K562 (cell line): ENCODE results near the gene AGAP3. TPM values are rescaled to one million over a fixed set of nuclear protein-coding genes. Genes with fewer than 3 reads are reported as not detected.

Experiments
- ATAC-seq: fragments of 200-7000 bp; cut with Tn5 transposase; 3 replicates; pipeline ENCODE4 v1.9.1; 2020; ENCODE audit warnings: moderate library complexity
- BruUV-seq: library from RNA; stranded (reverse); fragments of 400-500 nt; replicated peaks from 2 replicates; lab custom pipeline; 2021; lab: Mats Ljungman, UMichigan
- CTCF ChIA-PET: fragments of 300-600 bp; formaldehyde crosslinking; extraction: SDS; loops from one replicate; lab custom pipeline; 2021; ENCODE audit warnings: low intra/inter-chr PET ratio; lab: Yijun Ruan, JAX
- POLR2A ChIA-PET: fragments of 300-600, 350-650 bp; sonication (Branson Sonifier 250); formaldehyde crosslinking; extraction: SDS; loops from one replicate; lab custom pipeline; 2021; ENCODE audit warnings: antibody characterized with exemption, inconsistent platforms; lab: Yijun Ruan, JAX
- DNase-seq, 4 experiments: peaks; one replicate each; pipeline versions ENCODE4 v3.0.0 to v3.0.0-alpha.2; 2011 to 2018; ENCODE audit warnings: low spot score in 3 of 4, mixed read lengths in 3 of 4; ENCODE audit errors: extremely low read depth in 1 of 4
- FAIRE-seq: peaks from 2 replicates; lab custom pipeline; 2011; peaks lifted over from hg19 to GRCh38; lab: Jason Lieb, UNC
- H2AFZ ChIP-seq: 2 replicates; pipeline ENCODE4 v1.6.0; 2011; ENCODE audit warnings: low read depth, low read length, control low read depth, inconsistent platforms
- H3K27ac ChIP-seq: fragments of 200-600 bp; 3 replicates; pipeline ENCODE4 v1.8.0; 2011; ENCODE audit warnings: low read depth, mild to moderate bottlenecking, control low read depth, inconsistent platforms, low read length, moderate library complexity, mixed read lengths; ENCODE audit errors: extremely low read depth
- H3K27me3 ChIP-seq, 2 experiments: fragments of 300-600 bp in 1 of 2; 2 replicates in 1 of 2; 3 replicates in 1 of 2; pipeline versions ENCODE4 v1.6.0 to v1.8.0; 2011; ENCODE audit warnings: inconsistent platforms in 2 of 2, low read length in 2 of 2, mild to moderate bottlenecking in 1 of 2, mixed read lengths in 1 of 2, moderate library complexity in 1 of 2; ENCODE audit not compliant: control insufficient read depth in 2 of 2, insufficient read depth in 2 of 2
- H3K36me3 ChIP-seq: fragments of 300-600 bp; 3 replicates; pipeline ENCODE4 v1.8.0; 2011; ENCODE audit warnings: mild to moderate bottlenecking, low read length, inconsistent platforms; ENCODE audit not compliant: control insufficient read depth, insufficient read depth
- H3K4me1 ChIP-seq, 2 experiments: fragments of 200-600 bp in 1 of 2; replicated peaks in 1 of 2; 2 replicates in 1 of 2; 3 replicates in 1 of 2; pipeline versions ENCODE4 v1.5.1 to v1.8.0; 2011; ENCODE audit warnings: inconsistent platforms in 2 of 2, low read length in 2 of 2, mild to moderate bottlenecking in 1 of 2, mixed read lengths in 1 of 2, moderate library complexity in 1 of 2; ENCODE audit not compliant: control insufficient read depth in 2 of 2, insufficient read depth in 2 of 2
- H3K4me2 ChIP-seq: 2 replicates; pipeline ENCODE4 v1.6.1; 2011; ENCODE audit warnings: low read length, control low read depth, inconsistent platforms, mixed read lengths; ENCODE audit not compliant: insufficient read depth
- H3K4me3 ChIP-seq: fragments of 200-600 bp; sonication (generic), shearing (Covaris generic); 2 replicates; pipeline ENCODE4 v1.5.1; 2016; ENCODE audit warnings: control low read depth, inconsistent platforms
- H3K79me2 ChIP-seq: fragments of 200-600 bp; 3 replicates; pipeline ENCODE4 v1.8.0; 2011; ENCODE audit warnings: low read length, inconsistent platforms; ENCODE audit not compliant: control insufficient read depth, insufficient read depth
- H3K9ac ChIP-seq, 2 experiments: 2 replicates each; pipeline versions ENCODE4 v1.6.0 to v1.6.1; 2011; ENCODE audit warnings: low read depth in 2 of 2, low read length in 2 of 2, control low read depth in 1 of 2, inconsistent platforms in 1 of 2, mild to moderate bottlenecking in 1 of 2, mixed read lengths in 1 of 2; ENCODE audit not compliant: insufficient read depth in 1 of 2
- H3K9me1 ChIP-seq: one replicate; pipeline ENCODE4 v1.6.0; 2011; ENCODE audit warnings: inconsistent platforms, mild to moderate bottlenecking, low read length, moderate library complexity; ENCODE audit not compliant: control insufficient read depth, insufficient read depth
- H3K9me3 ChIP-seq: replicated peaks from 2 replicates; pipeline ENCODE4 v1.5.1; 2011; ENCODE audit warnings: low read depth, low read length, inconsistent platforms; ENCODE audit not compliant: control insufficient read depth, insufficient read depth
- H4K20me1 ChIP-seq: replicated peaks from 2 replicates; pipeline ENCODE4 v1.6.1; 2011; ENCODE audit warnings: low read length, inconsistent platforms, mixed read lengths; ENCODE audit not compliant: control insufficient read depth, insufficient read depth
- CREB3 ChIP-seq: fragments of 450-650 bp; conservative IDR thresholded peaks from 2 replicates; pipeline ENCODE4 v1.6.1; 2016; ENCODE audit warnings: missing genetic modification characterization, low read depth, mild to moderate bottlenecking, missing compliant biosample characterization, moderate library complexity
- HOMEZ ChIP-seq: fragments of 250-450 bp; sonication (Bioruptor Pico); IDR thresholded peaks from 2 replicates; pipeline ENCODE4 v1.4.0; 2020; ENCODE audit warnings: mild to moderate bottlenecking, moderate library complexity
- MAZ ChIP-seq, 2 experiments: fragments of 450-650 bp in 1 of 2; sonication (generic) in 1 of 2; formaldehyde crosslinking; IDR thresholded peaks in 1 of 2; conservative IDR thresholded peaks in 1 of 2; 2 replicates each; pipeline versions ENCODE4 v1.4.0 to v1.5.0; 2020; ENCODE audit warnings: mild to moderate bottlenecking in 1 of 2, missing genetic modification reagents in 1 of 2
- MCM7 ChIP-seq, 2 experiments: fragments of 450-650 bp; IDR thresholded peaks; 2 replicates each; pipeline ENCODE4 v1.6.1; 2016 to 2018
- NCOR1 ChIP-seq: fragments of 450-650 bp; IDR thresholded peaks from 2 replicates; pipeline ENCODE4 v1.6.1; 2016; ENCODE audit warnings: mild to moderate bottlenecking, moderate library complexity
- NR2C1 ChIP-seq, 2 experiments: fragments of 450-650 bp; IDR thresholded peaks; 2 replicates each; pipeline ENCODE4 v1.6.1; 2017; ENCODE audit warnings: mild to moderate bottlenecking in 2 of 2, antibody characterized with exemption in 1 of 2, inconsistent platforms in 1 of 2, missing compliant biosample characterization in 1 of 2, missing genetic modification characterization in 1 of 2
- POLR2A ChIP-seq: fragments of 450-650 bp; conservative IDR thresholded peaks from 2 replicates; pipeline ENCODE4 v1.6.1; 2016
- SAFB2 ChIP-seq: fragments of 200-400 bp; formaldehyde crosslinking; IDR thresholded peaks from 2 replicates; pipeline ENCODE4 v1.6.1; 2018; ENCODE audit warnings: borderline replicate concordance, low read length, low read depth, moderate library complexity; ENCODE audit not compliant: severe bottlenecking
- SMARCC2 ChIP-seq: fragments of 450-650 bp; IDR thresholded peaks from 2 replicates; pipeline ENCODE4 v1.6.1; 2017; ENCODE audit warnings: antibody characterized with exemption, moderate library complexity, mild to moderate bottlenecking, low read depth
- ZNF282 ChIP-seq: sonication (generic); formaldehyde crosslinking; IDR thresholded peaks from 2 replicates; pipeline ENCODE4 v1.8.1; 2023; ENCODE audit warnings: missing genetic modification reagents
- ZNF318 ChIP-seq, 2 experiments: fragments of 450-650 bp; IDR thresholded peaks; 2 replicates each; pipeline ENCODE4 v1.6.1; 2016; ENCODE audit warnings: mild to moderate bottlenecking in 2 of 2, borderline replicate concordance in 1 of 2, low read depth in 1 of 2, moderate library complexity in 1 of 2
- ZNF41 ChIP-seq: fragments of 250-450 bp; sonication (Bioruptor Pico); conservative IDR thresholded peaks from 2 replicates; pipeline ENCODE4 v1.4.0; 2020; ENCODE audit warnings: mild to moderate bottlenecking
- WGBS: fragments of 100-300 bp; shearing (Covaris generic); methylation state at CpG from one replicate; pipeline ENCODE4 v1.1.6; 2016; ENCODE audit warnings: low coverage, mixed read lengths; ENCODE audit not compliant: insufficient coverage; ENCODE audit errors: missing lambda C conversion rate; 5-methylcytosine and 5-hydroxymethylcytosine counted together
- in situ Hi-C: fragments of 300-500 bp; cut with MboI; formaldehyde crosslinking; loops from 4 replicates; pipeline ENCODE4 v1.15.0; 2018; ENCODE audit warnings: inconsistent platforms, mixed read lengths
- intact Hi-C: fragments of 100-400 bp; cut with micrococcal nuclease; formaldehyde crosslinking; loops from 2 replicates; pipeline ENCODE4 v1.14.2; 2022
- polyA plus RNA-seq, 8 experiments: library from polyadenylated mRNA; depleted of rRNA in 4 of 8; stranded (reverse) in 5 of 8; unstranded in 3 of 8; fragments of >200 nt; fragmentation: Nextera tagmentation in 2 of 8; fragmentation: Illumina TruSeq in 1 of 8; extraction: Ambion mirVana in 2 of 8; extraction: Trizol in 1 of 8; gene quantifications; 2 replicates each; pipeline versions ENCODE4 v1.2.1 to v1.2.3, GENCODE V29; 2011 to 2014; ENCODE audit warnings: inconsistent platforms in 1 of 8, missing spikeins in 1 of 8
- total RNA-seq, 7 experiments: library from RNA; depleted of rRNA in 6 of 7; stranded (reverse); fragments of >200 nt in 6 of 7; fragmentation: Illumina TruSeq in 2 of 7; extraction: Trizol in 2 of 7; gene quantifications; 2 replicates each; pipeline versions ENCODE4 v1.2.1 to v1.2.3, GENCODE V29; 2011 to 2021; ENCODE audit warnings: low replicate concordance in 1 of 7

Gene AGAP3
- total and polyA plus RNA-seq, 9 of the 15 experiments (the other 6 are each of a cell fraction or from before 2014, with no cell fraction given): 3.4 to 208 (median 62.2) TPM

GRCh38 chr7:151100921-151101320 is 14.6 kb downstream of the AGAP3 start:
- peaks cover 92% of the 10 kb centered on the region for H3K79me2 ChIP-seq
- peaks cover 50% of the 10 kb centered on the region for H4K20me1 ChIP-seq
- H3K36me3 ChIP-seq: peaks cover 76% of the 10 kb centered on the region
- H3K4me2 ChIP-seq: no peak overlapping the region
- DNase-seq (no peak), FAIRE-seq (no peak), ATAC-seq (no peak; the same call in 2 of the 3 replicates)
- no peak overlapping the region for H3K27ac ChIP-seq
- H3K4me1 ChIP-seq: peaks cover 0 to 34% of the 10 kb centered on the region in 2 experiments; a peak in 3 of 5 replicates
- H3K9ac ChIP-seq: peak overlapping the region in 1 of 2 experiments; percentile 73; a peak in 2 of 4 replicates
- H3K27me3 ChIP-seq: no peaks in the 10 kb centered on the region
- H3K4me3 ChIP-seq: no peak overlapping the region
- ChIA-PET CTCF (no interaction called here), POLR2A (no interaction called here)
- H2AFZ ChIP-seq: no peak overlapping the region
- in situ Hi-C loops: no loop called here
- no peaks in the 10 kb centered on the region for H3K9me3 ChIP-seq
- H3K9me1 ChIP-seq: peaks cover 5% of the 10 kb centered on the region
- intact Hi-C loops: no loop called here
- WGBS: 94% methylated on average over 10 of the region's 10 CpGs
- BruUV-seq: no TSS peak
- TF ChIP-seq SMARCC2: no peak
- no peak for TF ChIP-seq MAZ (CRISPR knock-in tag; conservative IDR thresholded peaks at IDR 0.05 in 1 of 2, IDR thresholded peaks at IDR 0.05 in 1 of 2)
- TF ChIP-seq HOMEZ: no peak
- TF ChIP-seq ZNF41: no peak
- TF ChIP-seq ZNF318 (IDR thresholded peaks at IDR 0.05; ENCODE audit: borderline replicate concordance in 1 of 2, low read depth in 1 of 2): no peak
- no peak for TF ChIP-seq SAFB2
- TF ChIP-seq MCM7 (IDR thresholded peaks at IDR 0.05): no peak
- no peak for TF ChIP-seq NCOR1
- TF ChIP-seq CREB3: no peak
- no peak for TF ChIP-seq ZNF282 (CRISPR knock-in tag)
- no peak for TF ChIP-seq POLR2A
- TF ChIP-seq NR2C1 (IDR thresholded peaks at IDR 0.05): no peak
- no peak for TF ChIP-seq NR2C1 (tag; IDR thresholded peaks at IDR 0.05)
